H54 (cell line): ENCODE data around the gene PROZ.
"Not testable (repeated sequence)": the region's sequence is repeated elsewhere in the genome, so short reads cannot be mapped to it uniquely, and the experiment has no call there.

ENCODE experiments used
- DNase-seq: peaks from one replicate; pipeline ENCODE4 v3.0.0; 2011; ENCODE audit warnings: low spot score, mixed read lengths; ENCODE audit not compliant: insufficient read length
- FAIRE-seq: peaks from 3 replicates; lab custom pipeline; 2011; peaks lifted over from hg19 to GRCh38; lab: Jason Lieb, UNC
- POLR2A ChIP-seq: IDR thresholded peaks from 2 replicates; pipeline ENCODE4 v1.6.1; 2011; ENCODE audit warnings: low read depth, mild to moderate bottlenecking, low read length

PROZ gene

DNA sequence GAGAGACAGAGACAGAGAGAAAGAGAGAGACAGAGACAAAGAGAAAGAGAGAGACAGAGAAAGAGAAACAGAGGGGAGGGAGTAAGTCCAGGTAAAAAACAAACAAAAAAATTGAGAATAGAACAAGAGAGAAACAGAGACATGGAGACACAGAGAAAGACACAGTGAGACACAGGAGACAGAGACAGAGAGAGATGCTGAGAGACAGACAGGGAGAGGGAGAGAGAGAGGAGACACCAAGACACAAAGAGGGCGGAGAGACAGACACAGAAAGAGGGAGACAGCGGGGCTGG lies 5.8 kb upstream of the PROZ start:
- no peak for TF ChIP-seq POLR2A
- FAIRE-seq (no peak), DNase-seq (no peak)

DNA sequence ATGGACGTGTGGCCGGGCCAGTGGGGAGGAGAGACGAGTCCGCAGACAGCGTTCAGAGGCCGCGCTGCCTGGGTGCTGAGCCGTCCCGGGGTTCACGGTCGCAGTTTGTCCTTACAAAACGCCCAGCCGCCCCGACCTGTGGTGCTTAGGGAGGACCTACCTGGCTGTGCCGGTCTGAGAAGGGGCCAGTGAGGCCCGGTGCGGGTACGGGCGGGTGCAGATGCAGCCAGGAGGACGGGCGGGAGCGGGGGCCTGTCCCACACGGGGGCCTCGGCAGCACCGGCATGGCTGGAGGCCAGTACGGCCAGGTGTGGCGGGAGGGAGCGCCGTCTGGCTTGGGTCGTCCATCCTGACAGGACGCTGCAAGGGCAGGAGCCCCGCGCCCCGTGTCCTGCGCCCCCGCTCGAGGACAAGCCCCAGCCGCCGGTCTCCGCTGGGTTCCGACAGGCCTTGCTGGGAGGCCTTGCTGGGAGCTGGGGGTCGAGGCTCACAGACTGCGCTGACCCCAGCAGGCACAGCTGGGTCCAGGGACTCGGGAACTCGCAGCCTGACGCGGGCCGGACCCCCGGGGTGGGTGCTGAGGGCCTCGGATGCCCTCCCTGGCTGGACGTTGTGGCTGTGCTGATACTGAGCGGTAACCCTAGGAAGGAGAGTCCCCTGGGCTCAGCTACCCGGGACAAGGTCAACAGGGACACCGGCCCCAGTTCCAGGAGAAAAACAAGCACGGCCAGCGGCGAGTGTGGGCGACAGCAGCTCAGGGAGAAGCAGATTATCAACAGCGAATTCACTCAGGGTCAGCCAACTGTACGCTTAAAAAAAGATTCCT lies 5.3 kb upstream of the PROZ start:
- TF ChIP-seq POLR2A = 0 out of 2 replicates have a peak, but pooled peaks have one; percentile 10
- FAIRE-seq (no peak), DNase-seq (no peak)

GRCh38 chr13:113153810-113154748 lies 4.4 kb upstream of the PROZ start:
- peak; percentile 56 for TF ChIP-seq POLR2A
- DNase-seq = peak; percentile 90
- no peak for FAIRE-seq

DNA sequence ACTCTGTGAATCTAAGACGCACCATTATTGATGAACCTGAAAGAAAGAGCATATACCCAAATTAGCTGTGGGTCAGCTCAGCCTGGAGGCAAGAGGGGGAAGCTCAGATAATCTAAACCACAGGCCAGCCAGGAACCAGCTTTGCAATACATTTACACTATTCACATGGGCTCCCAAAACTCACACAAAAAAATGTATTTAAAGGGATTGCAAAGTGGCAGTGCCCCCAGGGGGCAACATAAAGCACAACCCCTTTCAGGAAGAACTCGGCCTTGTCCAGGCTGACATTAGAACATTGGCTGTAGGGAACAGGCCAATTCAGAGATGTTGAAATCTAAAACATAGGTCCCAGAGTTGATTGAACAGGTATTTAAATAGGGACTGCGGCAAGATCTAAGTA lies 3.2 kb upstream of the PROZ start:
- DNase-seq (no peak), FAIRE-seq (no peak)
- TF ChIP-seq POLR2A = no peak

DNA sequence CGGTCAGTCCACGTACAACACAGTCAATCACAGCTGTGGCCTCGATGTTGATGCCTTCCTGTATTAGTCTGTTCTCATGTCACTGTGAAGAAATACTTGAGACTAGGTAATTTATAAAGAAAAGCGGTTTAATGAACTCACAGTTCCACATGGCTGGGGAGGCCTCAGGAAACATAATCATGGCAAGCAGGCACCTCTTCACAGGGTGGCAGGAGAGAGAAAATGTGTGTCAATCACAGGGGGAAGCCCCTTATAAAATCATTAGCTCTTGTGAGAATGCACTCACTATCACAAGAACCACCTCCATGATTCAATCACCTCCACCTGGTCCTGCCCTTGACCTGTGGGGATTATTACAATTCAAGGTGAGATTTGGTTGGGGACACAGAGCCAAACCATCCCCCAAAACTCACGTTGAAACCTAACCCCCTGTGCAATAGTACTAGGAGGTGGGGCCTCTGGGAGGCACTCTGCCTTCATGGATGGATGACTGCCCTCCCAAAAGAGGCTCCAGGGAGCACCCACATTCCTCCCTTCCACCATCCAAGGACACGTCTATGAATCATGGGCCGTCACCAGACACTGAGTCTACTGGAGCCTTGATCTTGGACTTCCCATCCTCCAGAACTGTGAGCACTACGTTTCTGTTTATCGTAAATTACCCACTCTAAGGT lies 2.3 kb upstream of the PROZ start:
- FAIRE-seq (no peak), DNase-seq (no peak)
- TF ChIP-seq POLR2A = no peak

DNA sequence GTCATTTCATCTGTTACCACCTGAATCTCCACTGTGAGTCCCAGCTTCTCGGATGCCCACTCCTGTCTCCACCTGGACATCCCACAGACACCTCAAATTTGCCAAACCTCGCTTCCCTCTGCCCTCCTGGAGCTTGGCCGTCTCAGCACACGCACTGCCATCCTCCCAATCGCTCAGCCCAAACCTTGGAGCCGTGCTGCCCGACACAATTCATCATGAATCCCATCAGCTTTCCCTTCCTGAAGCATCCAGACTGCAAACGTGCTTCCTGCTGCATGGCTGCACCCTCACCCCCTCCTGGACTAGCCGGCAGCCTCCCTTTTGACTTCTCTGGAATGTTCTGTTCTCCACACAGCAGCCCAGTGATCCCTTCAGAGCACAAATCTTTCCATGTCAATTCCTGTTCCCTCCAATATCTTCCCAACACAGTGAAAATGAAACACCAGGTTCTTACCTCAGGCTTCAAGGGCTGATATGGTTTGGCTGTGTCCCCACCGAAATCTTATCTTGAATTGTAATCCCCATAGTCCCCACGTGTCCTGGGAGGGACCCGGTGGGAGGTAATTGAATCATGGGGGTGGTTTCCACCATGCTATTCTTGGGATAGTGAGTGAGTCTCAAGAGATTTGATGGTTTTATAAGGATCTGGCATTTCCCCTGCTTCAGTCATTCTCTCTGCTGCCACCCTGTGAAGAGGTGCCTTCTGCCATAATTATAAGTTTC lies 1.1 kb upstream of the PROZ start:
- FAIRE-seq (no peak), DNase-seq (no peak)
- no peak for TF ChIP-seq POLR2A

- TF ChIP-seq POLR2A = no peak
- DNase-seq (no peak), FAIRE-seq (no peak)
Observed at GRCh38 chr13:113158946-113159345, 498 bp downstream of the PROZ start.

GRCh38 chr13:113159701-113160100 lies 1.3 kb downstream of the PROZ start:
- no peak for TF ChIP-seq POLR2A
- DNase-seq = no peak
- FAIRE-seq = no peak

- no peak for TF ChIP-seq POLR2A
- FAIRE-seq = no peak
- no peak for DNase-seq
Observed at GRCh38 chr13:113160983-113161382, 2.5 kb downstream of the PROZ start.

- FAIRE-seq = no peak
- TF ChIP-seq POLR2A = no peak
Observed at GRCh38 chr13:113161433-113161832, 3.0 kb downstream of the PROZ start.

DNA sequence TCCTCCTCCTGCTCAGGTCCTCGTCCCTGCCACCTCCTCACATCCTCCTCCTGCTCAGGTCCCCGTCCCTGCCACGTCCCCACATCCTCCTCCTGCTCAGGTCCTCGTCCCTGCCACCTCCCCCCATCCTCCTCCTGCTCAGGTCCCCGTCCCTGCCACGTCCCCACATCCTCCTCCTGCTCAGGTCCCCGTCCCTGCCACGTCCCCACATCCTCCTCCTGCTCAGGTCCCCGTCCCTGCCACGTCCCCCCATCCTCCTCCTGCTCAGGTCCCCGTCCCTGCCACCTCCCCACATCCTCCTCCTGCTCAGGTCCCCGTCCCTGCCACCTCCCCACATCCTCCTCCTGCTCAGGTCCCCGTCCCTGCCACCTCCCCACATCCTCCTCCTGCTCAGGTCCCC lies 3.5 kb downstream of the PROZ start:
- not testable (repeated sequence) for DNase-seq, FAIRE-seq

More at GRCh38 chr13:113161433-113161832, 3.0 kb downstream of the PROZ start:
- no peak for DNase-seq

DNA sequence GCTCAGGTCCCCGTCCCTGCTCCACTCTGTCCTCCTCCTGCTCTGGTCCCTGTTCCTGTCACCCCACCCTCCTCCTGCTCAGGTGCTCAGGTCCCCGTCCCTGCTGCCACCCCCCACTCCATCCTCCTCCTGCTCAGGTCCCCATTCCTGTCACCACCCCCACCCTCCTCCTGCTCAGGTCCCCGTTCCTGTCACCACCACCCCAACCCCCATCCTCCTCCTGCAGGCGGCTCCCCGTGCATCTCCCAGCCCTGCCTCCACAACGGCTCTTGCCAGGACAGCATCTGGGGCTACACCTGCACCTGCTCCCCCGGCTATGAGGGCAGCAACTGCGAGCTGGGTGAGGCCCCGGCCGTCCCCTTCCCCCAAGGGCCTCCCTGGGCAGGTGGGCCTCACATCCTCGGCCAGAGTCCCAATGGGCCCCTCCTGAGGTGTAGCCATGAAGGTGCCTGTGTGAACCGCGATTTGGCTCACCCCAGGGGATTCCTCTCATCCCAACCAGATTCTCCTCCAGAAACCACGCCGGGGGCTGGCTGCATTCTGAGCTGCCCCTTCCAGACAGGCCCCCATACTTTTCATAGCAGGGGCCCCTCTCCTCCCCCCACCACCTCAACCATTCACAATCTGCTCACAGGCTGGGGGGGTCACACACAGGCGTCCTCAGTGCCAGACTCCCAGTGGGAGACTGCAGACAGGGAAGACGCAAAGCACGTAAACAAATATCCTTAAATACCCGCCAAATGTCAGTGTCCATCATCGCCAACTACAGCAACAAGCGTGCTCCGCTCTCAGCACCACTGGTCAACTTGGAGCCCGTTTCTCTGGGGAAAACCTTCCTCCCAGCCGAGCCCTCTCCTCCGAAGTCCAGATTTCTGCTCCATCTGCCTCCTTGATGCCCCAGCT lies 4.6 kb downstream of the PROZ start:
- no peak for FAIRE-seq
- no peak for TF ChIP-seq POLR2A
- no peak for DNase-seq
